GM12874 (cell line): Measurements from ENCODE around the gene RNF32.

ENCODE experiments used
- TF ChIP-seq, protein P1 (sequence below): IDR thresholded peaks from 2 replicates; pipeline ENCODE4 v1.5.1; 2011; ENCODE audit warnings: low read depth, mild to moderate bottlenecking, control low read depth, low read length, moderate library complexity; ENCODE audit not compliant: insufficient read depth

The RNF32 gene

DNA sequence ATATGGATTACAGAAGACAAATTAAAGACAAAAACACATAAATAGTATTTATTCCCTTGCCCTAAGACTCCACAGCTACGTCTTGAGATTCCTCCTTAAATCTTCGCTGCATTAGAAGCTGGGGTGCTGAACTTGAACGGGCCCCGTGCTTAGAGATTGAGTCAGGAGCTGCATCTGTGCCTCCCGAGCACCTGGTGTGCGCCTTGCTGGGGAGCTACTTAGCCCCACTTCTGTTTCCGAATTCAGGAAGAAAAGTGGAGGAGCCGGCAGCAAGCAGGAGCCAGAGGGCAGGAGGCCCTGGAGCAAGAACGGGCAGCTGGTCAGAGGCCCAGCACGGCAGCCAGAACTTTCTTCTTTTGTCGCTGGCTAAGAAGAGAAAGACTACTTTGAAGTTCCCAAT, 30.4 kb upstream of the RNF32 start:
- TF ChIP-seq, protein P1, sequence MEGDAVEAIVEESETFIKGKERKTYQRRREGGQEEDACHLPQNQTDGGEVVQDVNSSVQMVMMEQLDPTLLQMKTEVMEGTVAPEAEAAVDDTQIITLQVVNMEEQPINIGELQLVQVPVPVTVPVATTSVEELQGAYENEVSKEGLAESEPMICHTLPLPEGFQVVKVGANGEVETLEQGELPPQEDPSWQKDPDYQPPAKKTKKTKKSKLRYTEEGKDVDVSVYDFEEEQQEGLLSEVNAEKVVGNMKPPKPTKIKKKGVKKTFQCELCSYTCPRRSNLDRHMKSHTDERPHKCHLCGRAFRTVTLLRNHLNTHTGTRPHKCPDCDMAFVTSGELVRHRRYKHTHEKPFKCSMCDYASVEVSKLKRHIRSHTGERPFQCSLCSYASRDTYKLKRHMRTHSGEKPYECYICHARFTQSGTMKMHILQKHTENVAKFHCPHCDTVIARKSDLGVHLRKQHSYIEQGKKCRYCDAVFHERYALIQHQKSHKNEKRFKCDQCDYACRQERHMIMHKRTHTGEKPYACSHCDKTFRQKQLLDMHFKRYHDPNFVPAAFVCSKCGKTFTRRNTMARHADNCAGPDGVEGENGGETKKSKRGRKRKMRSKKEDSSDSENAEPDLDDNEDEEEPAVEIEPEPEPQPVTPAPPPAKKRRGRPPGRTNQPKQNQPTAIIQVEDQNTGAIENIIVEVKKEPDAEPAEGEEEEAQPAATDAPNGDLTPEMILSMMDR, result no peak

DNA sequence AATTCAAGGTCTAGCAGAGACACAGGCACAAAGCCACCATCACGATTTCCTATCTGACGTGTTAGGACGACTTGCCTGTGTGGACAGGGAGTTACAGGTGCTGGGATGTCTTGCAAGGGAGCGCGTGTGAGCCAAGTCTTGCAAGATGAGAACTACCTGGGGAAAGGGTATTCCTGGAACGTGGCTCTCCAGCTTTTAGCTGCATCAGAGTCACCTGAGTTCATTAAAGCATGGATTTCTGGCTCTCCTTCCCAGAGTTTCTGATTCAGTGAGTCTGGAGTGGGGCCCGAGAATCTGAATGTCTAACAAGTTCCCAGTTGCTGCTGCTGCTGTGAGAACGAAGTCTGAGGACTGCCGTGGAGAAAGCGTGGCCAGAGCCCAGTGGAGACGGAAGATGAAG, 30.0 kb upstream of the RNF32 start:
- TF ChIP-seq, protein P1, result no peak

DNA sequence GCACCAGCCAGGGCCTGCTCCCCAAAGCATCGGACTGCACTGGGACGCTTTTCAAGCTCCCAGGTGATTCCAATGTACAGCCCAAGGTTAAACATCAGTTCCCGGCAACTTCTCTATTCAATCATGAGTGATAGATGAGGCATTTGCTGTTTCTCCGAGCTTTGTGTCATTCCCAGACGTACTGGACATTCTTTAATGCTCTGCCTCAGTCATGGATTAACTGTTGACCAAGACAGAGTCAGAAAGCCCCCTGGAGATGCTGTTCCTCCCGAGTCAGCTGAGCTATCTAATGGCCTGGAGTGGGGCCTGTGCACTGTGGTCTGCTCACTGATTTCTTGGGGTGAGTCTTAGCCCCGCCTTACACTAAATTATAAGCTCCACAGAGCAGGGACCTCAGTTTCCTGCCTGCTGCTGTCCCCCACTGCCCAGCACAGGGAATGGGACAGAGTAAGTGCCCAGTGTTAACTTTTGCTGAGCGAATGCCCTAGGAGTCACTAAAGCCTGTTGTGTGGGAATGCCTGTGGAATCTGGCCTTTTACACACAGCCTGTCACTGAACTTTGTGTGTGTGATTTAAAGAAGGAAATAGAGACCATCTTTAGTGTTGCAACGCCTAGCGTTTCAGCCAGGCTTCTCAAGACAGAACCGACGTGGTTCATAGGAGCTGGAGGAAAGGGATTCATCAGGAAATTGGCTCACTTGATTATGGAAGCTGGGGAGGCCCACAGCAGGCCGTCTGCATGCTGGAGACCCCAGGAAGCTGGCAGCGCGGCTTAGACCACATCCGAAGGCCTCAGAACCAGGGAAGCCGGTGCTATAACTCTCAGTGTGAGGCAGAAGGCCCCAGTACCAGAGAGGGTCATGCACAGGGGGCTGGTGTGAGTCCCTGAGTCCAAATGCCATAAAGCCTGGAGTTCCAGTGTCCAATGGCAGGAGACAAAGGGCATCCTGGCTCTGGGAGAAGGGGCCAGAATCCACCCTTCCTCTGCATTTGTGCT, 29.3 kb upstream of the RNF32 start:
- TF ChIP-seq, protein P1, result no peak

DNA sequence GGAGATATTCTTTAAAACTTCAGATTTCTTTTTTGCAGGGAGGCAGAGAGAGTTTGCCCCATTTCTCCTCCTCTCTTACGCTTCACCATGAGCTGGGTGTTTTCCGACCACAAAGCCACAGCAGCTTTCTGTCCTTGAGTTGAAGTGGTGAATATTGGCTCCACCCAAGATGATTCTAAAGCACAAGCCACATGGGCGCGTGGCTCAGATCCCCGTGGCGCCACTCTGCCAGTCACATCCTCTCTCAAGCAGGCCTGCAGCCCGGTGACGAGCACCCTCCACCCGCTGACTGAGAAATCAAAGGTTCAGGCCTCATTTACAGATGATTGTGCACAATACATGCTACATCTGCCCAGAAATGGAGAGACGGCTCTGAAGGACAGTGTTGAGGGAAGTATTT, 27.6 kb upstream of the RNF32 start:
- TF ChIP-seq, protein P1, result no peak

DNA sequence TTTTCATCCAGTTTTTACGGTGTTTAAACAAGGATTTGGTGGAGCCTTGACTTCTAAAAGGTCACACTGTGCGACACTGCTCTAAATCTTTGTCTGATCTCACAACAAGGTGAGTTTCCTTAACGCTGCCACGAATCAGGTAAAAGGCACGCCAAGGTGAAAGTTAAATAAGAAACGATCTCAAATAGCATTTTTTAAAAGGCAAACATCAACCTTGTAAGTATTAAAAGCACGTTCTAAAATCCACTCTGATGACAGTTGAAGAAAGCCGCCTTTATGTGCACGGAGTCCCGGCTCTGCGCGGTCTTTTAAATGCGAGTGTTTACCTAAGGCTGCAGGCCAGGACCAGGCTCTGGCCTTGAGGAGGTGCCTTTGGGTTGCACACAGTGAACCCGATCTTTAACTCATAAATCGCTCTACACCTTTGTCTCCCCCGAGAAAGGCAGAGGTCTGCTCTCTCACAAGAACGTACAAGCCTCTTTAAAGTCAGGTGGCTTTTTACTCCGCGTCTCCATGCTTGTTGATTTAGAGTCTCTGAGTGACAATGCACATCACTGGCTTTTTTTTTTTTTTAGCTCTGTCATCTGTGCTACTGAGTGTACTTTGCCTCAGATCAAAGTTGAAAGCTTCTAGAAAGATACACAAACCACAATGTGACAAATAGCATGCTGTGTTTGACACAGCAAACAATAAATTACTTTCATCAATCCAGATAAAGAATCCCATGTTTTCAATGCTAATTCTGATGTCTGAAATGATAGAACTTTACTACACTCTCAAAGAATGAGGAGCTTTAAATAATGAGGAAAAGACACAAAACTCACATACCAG, 25.9 kb upstream of the RNF32 start:
- TF ChIP-seq, protein P1, result no peak

DNA sequence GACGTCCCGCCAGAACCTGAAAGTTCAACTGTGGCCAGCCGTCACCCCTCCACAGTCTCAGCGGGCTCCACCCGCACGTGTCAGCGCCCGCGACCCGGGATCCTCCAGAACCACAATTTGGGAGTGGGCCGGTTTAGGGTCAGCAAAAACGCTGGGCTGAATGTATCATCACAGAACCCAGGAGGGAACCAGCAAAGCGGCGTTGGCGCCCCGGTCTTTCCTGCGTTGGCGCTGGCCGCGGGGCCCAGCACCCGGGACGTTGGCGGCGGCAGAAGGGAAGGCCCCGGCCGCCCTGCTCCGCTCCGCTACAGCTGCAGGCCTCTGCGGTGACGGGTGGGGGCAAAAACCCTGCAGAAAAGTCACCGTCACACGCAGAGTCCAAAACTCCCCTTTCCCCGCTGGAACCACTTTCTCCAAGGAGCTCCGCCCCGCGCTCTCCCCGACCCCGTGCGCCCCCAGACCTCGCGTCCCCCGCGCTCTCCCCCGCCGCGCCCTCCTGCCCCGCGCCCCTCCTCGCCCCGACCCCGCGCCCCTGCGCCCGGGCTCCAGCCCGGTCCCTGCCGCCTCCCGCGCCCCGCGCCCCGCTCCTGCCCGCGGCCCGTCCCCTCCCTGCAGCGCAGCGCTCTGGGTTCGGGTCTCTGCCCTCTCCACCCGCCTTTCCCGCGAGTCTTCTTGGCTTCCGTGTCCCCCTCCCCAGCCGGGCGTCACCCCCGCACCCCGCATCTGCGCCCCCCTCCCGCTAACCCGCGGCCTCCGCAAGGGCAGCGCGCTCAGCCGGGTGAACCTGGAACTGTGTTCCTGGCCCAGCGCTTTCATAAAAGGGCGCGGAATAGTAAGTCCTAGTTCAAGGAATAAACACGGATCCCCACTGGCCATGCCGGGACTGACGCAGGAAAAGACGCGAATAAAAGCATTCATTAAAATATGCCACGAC, 24.0 kb upstream of the RNF32 start:
- TF ChIP-seq, protein P1, result no peak

DNA sequence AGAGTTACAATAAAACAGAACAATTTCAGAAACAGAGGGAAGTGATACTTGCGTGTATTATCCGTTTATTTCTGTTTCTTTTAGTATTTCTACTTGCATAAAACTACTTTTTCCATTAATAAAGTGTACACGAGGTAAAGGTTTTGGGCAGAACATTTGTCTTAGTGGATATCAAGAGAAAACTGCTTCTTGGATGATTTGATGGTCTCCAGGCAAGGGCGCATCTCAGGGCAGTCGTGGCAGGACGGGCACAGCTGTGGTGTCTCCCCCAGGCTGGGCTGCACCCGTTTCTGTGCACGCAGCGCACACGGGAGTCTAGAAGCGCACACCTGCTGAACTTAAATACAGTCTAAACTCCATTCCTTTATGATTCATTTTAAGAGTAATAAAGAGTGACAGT, 23.4 kb upstream of the RNF32 start:
- TF ChIP-seq, protein P1, result no peak
